Adrenal gland (tissue), 5 donors: ENCODE measurements around the gene ERLIN1.

Experiments
- POLR2A ChIP-seq, 2 donors: fragments of 450-650 bp; IDR thresholded peaks; one replicate each; pipeline ENCODE4 v1.6.1; 2017; ENCODE audit warnings: antibody characterized with exemption in 2 of 2, mild to moderate bottlenecking in 2 of 2, moderate library complexity in 1 of 2
- TF ChIP-seq, protein P1 (sequence below), 6 experiments: fragments of 450-650 bp in 4 of 6; fragments of 200-600 bp in 2 of 6; sonication (generic) in 1 of 6; IDR thresholded peaks; 1 replicate in 5 of 6; 2 replicates in 1 of 6; pipeline versions ENCODE4 v1.5.1 to v1.8.0; 2016 to 2021; ENCODE audit warnings: antibody characterized with exemption in 6 of 6, mild to moderate bottlenecking in 2 of 6, moderate library complexity in 1 of 6
- donor health status: DM: no; HTN: no; CAD: no.

GRCh38 chr10:100119726-100120125 is 66.1 kb downstream of the ERLIN1 start:
- TF ChIP-seq, protein P1, sequence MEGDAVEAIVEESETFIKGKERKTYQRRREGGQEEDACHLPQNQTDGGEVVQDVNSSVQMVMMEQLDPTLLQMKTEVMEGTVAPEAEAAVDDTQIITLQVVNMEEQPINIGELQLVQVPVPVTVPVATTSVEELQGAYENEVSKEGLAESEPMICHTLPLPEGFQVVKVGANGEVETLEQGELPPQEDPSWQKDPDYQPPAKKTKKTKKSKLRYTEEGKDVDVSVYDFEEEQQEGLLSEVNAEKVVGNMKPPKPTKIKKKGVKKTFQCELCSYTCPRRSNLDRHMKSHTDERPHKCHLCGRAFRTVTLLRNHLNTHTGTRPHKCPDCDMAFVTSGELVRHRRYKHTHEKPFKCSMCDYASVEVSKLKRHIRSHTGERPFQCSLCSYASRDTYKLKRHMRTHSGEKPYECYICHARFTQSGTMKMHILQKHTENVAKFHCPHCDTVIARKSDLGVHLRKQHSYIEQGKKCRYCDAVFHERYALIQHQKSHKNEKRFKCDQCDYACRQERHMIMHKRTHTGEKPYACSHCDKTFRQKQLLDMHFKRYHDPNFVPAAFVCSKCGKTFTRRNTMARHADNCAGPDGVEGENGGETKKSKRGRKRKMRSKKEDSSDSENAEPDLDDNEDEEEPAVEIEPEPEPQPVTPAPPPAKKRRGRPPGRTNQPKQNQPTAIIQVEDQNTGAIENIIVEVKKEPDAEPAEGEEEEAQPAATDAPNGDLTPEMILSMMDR (IDR thresholded peaks at IDR 0.05): no peak
- no peak for TF ChIP-seq POLR2A (IDR thresholded peaks at IDR 0.05)
